Ovary (tissue), 3 donors: ENCODE data around the gene TCHP.

Experiments
- CTCF ChIP-seq, 3 donors: fragments of 450-650 bp in 2 of 3; fragments of 200-600 bp in 1 of 3; IDR thresholded peaks; one replicate each; pipeline versions ENCODE4 v1.5.1 to v1.8.0; 2016 to 2022; ENCODE audit warnings: antibody characterized with exemption in 3 of 3, mild to moderate bottlenecking in 1 of 3
- EP300 ChIP-seq: sonication (generic); formaldehyde crosslinking; IDR thresholded peaks from one replicate; pipeline ENCODE4 v1.6.1; 2017; ENCODE audit warnings: antibody characterized with exemption
- POLR2A ChIP-seq: fragments of 450-650 bp; IDR thresholded peaks from one replicate; pipeline ENCODE4 v1.6.1; 2017; ENCODE audit warnings: antibody characterized with exemption, mild to moderate bottlenecking, moderate library complexity
- donor health status: DM: no; HTN: no; CAD: no.

GRCh38 chr12:109937371-109937770 is 37.3 kb downstream of the TCHP start:
- TF ChIP-seq CTCF (IDR thresholded peaks at IDR 0.05) = no peak
- no peak for TF ChIP-seq POLR2A
- no peak for TF ChIP-seq EP300
